ENCODE data around the gene GCC2.
"Not testable (repeated sequence)": the region's sequence is repeated elsewhere in the genome, so short reads cannot be mapped to it uniquely, and the experiment has no call there.

The GCC2 gene

GRCh38 chr2:108524688-108525087 lies 75.7 kb downstream of the GCC2 start:
- DNase-seq = not testable (repeated sequence)

GRCh38 chr2:108525258-108525657 lies 76.3 kb downstream of the GCC2 start:
- DNase-seq = not testable (repeated sequence)

- DNase-seq = no peak
Observed at GRCh38 chr2:108531674-108532055, 82.7 kb downstream of the GCC2 start.

- peak; percentile 82 for DNase-seq
Observed at GRCh38 chr2:108533832-108534583, 85.0 kb downstream of the GCC2 start, which contains the start of gene LIMS1. TSS of gene LIMS1 (plus strand) at chr2:108534470. CDS start at chr2:108534563, 93 bp downstream.

- peak; percentile 36 for DNase-seq
Observed at GRCh38 chr2:108534584-108535356, 85.8 kb downstream of the GCC2 start.

GRCh38 chr2:108535357-108535631 lies 86.3 kb downstream of the GCC2 start:
- DNase-seq = no peak

GRCh38 chr2:108536133-108536780 lies 87.3 kb downstream of the GCC2 start:
- no peak for DNase-seq

GRCh38 chr2:108536911-108537310 lies 87.9 kb downstream of the GCC2 start:
- no peak for DNase-seq

- no peak for DNase-seq
Observed at GRCh38 chr2:108538000-108538625, 89.1 kb downstream of the GCC2 start.

GRCh38 chr2:108541451-108541850 lies 92.4 kb downstream of the GCC2 start:
- no peak for DNase-seq

GRCh38 chr2:108542071-108542470 lies 93.1 kb downstream of the GCC2 start:
- no peak for DNase-seq

- DNase-seq = no peak
Observed at GRCh38 chr2:108547606-108548005, 98.6 kb downstream of the GCC2 start.

- DNase-seq = no peak
Observed at GRCh38 chr2:108548208-108549003, 99.4 kb downstream of the GCC2 start.

- DNase-seq = no peak
Observed at GRCh38 chr2:108552566-108552965, 103.6 kb downstream of the GCC2 start.

- DNase-seq = no peak
Observed at GRCh38 chr2:108553209-108553919, 104.4 kb downstream of the GCC2 start.

- DNase-seq = no peak
Observed at GRCh38 chr2:108554528-108554927, 105.5 kb downstream of the GCC2 start.

GRCh38 chr2:108555572-108555971 lies 106.6 kb downstream of the GCC2 start:
- DNase-seq = no peak

GRCh38 chr2:108556581-108556980 lies 107.6 kb downstream of the GCC2 start:
- not testable (repeated sequence) for DNase-seq

Measured in activated naive CD4-positive, alpha-beta T cell treated with anti-CD3 and anti-CD28 coated beads, Interleukin-2, amount 50 U/mL, for 16 hours (primary cell).